Stomach (tissue), 4 donors: Measurements from ENCODE around the gene CCNK.

Experiments
- CTCF ChIP-seq, 7 experiments: fragments of 450-650 bp in 4 of 7; fragments of 200-600 bp in 3 of 7; sonication (generic) in 3 of 7; IDR thresholded peaks; one replicate each; pipeline ENCODE4 v1.5.1; 2016 to 2019; ENCODE audit warnings: antibody characterized with exemption in 7 of 7, control low read depth in 2 of 7, mild to moderate bottlenecking in 1 of 7
- POLR2A ChIP-seq, 4 donors: fragments of 450-650 bp; IDR thresholded peaks; one replicate each; pipeline ENCODE4 v1.6.1; 2016; ENCODE audit warnings: antibody characterized with exemption in 4 of 4, control low read depth in 2 of 4, mild to moderate bottlenecking in 1 of 4, moderate library complexity in 1 of 4

- no peak for TF ChIP-seq POLR2A (IDR thresholded peaks at IDR 0.05)
- no peak for TF ChIP-seq CTCF (IDR thresholded peaks at IDR 0.05)
Measured at GRCh38 chr14:99522025-99522401, 40.8 kb downstream of the CCNK start.
